T47D (cell line): ENCODE data around the gene ENPP7.
"Not testable (repeated sequence)": the region's sequence is repeated elsewhere in the genome, so short reads cannot be mapped to it uniquely, and the experiment has no call there.

Experiments
- DNase-seq, 2 experiments: peaks; one replicate each; pipeline versions ENCODE4 v3.0.0 to v3.0.0-alpha.2; 2011 to 2012; ENCODE audit warnings: low read depth in 1 of 2, low spot score in 1 of 2
- JUND ChIP-seq: IDR thresholded peaks from 2 replicates; pipeline ENCODE4 v1.6.1; 2012; ENCODE audit warnings: low read depth
- in situ Hi-C: cut with HindIII; loops from 2 replicates; pipeline ENCODE4 v1.10.0; 2016; ENCODE audit warnings: low sequenced_read_pairs, low pct_unique_long_range_greater_than_20kb

Gene ENPP7

GRCh38 chr17:79749156-79749815 lies 18.5 kb downstream of the ENPP7 start:
- no peak for DNase-seq
- in situ Hi-C loops, result no loop called here
- no peak for TF ChIP-seq JUND

GRCh38 chr17:79749958-79750357 lies 19.2 kb downstream of the ENPP7 start:
- DNase-seq, result no peak
- no peak for TF ChIP-seq JUND
- in situ Hi-C loops, result no loop called here

- no peak for TF ChIP-seq JUND
- DNase-seq, result no peak
- in situ Hi-C loops, result no loop called here
These were observed 20.2 kb downstream of the ENPP7 start for GRCh38 chr17:79750650-79751545.

GRCh38 chr17:79752175-79752574 lies 21.4 kb downstream of the ENPP7 start:
- TF ChIP-seq JUND, result no peak
- no peak for DNase-seq
- in situ Hi-C loops, result no loop called here

- in situ Hi-C loops, result no loop called here
- DNase-seq, result no peak
- no peak for TF ChIP-seq JUND
These were observed 23.6 kb downstream of the ENPP7 start for GRCh38 chr17:79754370-79754769.

GRCh38 chr17:79754903-79755302 lies 24.2 kb downstream of the ENPP7 start:
- in situ Hi-C loops, DNase-seq: not testable (repeated sequence)

GRCh38 chr17:79755591-79755990 lies 24.8 kb downstream of the ENPP7 start:
- in situ Hi-C loops, result no loop called here
- TF ChIP-seq JUND, result no peak
- no peak for DNase-seq

GRCh38 chr17:79757140-79757745 lies 26.5 kb downstream of the ENPP7 start:
- no peak for DNase-seq
- TF ChIP-seq JUND, result no peak
- in situ Hi-C loops, result no loop called here

- no peak for TF ChIP-seq JUND
- in situ Hi-C loops, result no loop called here
- DNase-seq, result no peak
These were observed 27.5 kb downstream of the ENPP7 start for GRCh38 chr17:79758271-79758670.

- no peak for TF ChIP-seq JUND
- DNase-seq, result no peak
- in situ Hi-C loops, result no loop called here
These were observed 29.6 kb downstream of the ENPP7 start for GRCh38 chr17:79760197-79760906.

- TF ChIP-seq JUND, result no peak
- no peak for DNase-seq
- in situ Hi-C loops, result no loop called here
These were observed 31.3 kb downstream of the ENPP7 start for GRCh38 chr17:79761894-79762589.

- no peak for TF ChIP-seq JUND
- DNase-seq, result no peak
- in situ Hi-C loops, result no loop called here
These were observed 35.0 kb downstream of the ENPP7 start for GRCh38 chr17:79765708-79766107.
